Astrocyte (in vitro differentiated cells and primary cell): Measurements from ENCODE around the gene MRPL12. TPM values are rescaled to one million over a fixed set of nuclear protein-coding genes. Genes with fewer than 3 reads are reported as not detected.
"Not testable (repeated sequence)": the region's sequence is repeated elsewhere in the genome, so short reads cannot be mapped to it uniquely, and the experiment has no call there.

Source experiments
- DNase-seq: peaks from one replicate; pipeline ENCODE4 v3.0.0-alpha.2; 2010; ENCODE audit warnings: low read depth
- FAIRE-seq: peaks from 2 replicates; lab custom pipeline; 2011; peaks lifted over from hg19 to GRCh38; lab: Jason Lieb, UNC
- H2AFZ ChIP-seq: 2 replicates; pipeline ENCODE4 v1.6.0; 2012; ENCODE audit warnings: low read depth, low read length, inconsistent platforms
- H3K27ac ChIP-seq: 2 replicates; pipeline ENCODE4 v1.5.1; 2011; ENCODE audit warnings: low read depth, low read length, inconsistent platforms
- H3K27me3 ChIP-seq: 2 replicates; pipeline ENCODE4 v1.6.0; 2011; ENCODE audit warnings: low read length, inconsistent platforms; ENCODE audit not compliant: insufficient read depth
- H3K36me3 ChIP-seq: 2 replicates; pipeline ENCODE4 v1.5.1; 2011; ENCODE audit warnings: low read length, inconsistent platforms; ENCODE audit not compliant: insufficient read depth
- H3K4me1 ChIP-seq: 2 replicates; pipeline ENCODE4 v1.5.1; 2011; ENCODE audit warnings: low read length, inconsistent platforms; ENCODE audit not compliant: insufficient read depth
- H3K4me2 ChIP-seq: 2 replicates; pipeline ENCODE4 v1.6.0; 2012; ENCODE audit warnings: low read length, inconsistent platforms
- H3K4me3 ChIP-seq: 2 replicates; pipeline ENCODE4 v1.5.1; 2011; ENCODE audit warnings: low read depth, mild to moderate bottlenecking, low read length, inconsistent platforms; ENCODE audit not compliant: insufficient read depth
- H3K79me2 ChIP-seq: 2 replicates; pipeline ENCODE4 v1.6.0; 2012; ENCODE audit warnings: mild to moderate bottlenecking, low read length, inconsistent platforms; ENCODE audit not compliant: insufficient read depth
- H3K9ac ChIP-seq: 2 replicates; pipeline ENCODE4 v1.6.0; 2012; ENCODE audit warnings: mild to moderate bottlenecking, low read length, inconsistent platforms
- H3K9me3 ChIP-seq: 2 replicates; pipeline ENCODE4 v1.5.1; 2012; ENCODE audit warnings: low read depth, mild to moderate bottlenecking, low read length, inconsistent platforms; ENCODE audit not compliant: insufficient read depth
- H4K20me1 ChIP-seq: 2 replicates; pipeline ENCODE4 v1.6.0; 2012; ENCODE audit warnings: low read length, inconsistent platforms; ENCODE audit not compliant: insufficient read depth
- H3K27ac Mint-ChIP-seq: one replicate; pipeline ENCODE4 v1.8.0; 2021; ENCODE audit warnings: mild to moderate bottlenecking, mixed read lengths; ENCODE audit not compliant: unreplicated experiment
- H3K27me3 Mint-ChIP-seq: one replicate; pipeline ENCODE4 v1.8.0; 2021; ENCODE audit warnings: low read depth, mixed read lengths; ENCODE audit not compliant: unreplicated experiment
- H3K36me3 Mint-ChIP-seq: one replicate; pipeline ENCODE4 v1.8.0; 2021; ENCODE audit warnings: low read depth, mixed read lengths; ENCODE audit not compliant: unreplicated experiment
- H3K4me1 Mint-ChIP-seq: one replicate; pipeline ENCODE4 v1.8.0; 2021; ENCODE audit warnings: low read depth, mixed read lengths; ENCODE audit not compliant: unreplicated experiment
- H3K4me3 Mint-ChIP-seq: one replicate; pipeline ENCODE4 v1.8.0; 2021; ENCODE audit warnings: mild to moderate bottlenecking, moderate library complexity, mixed read lengths; ENCODE audit not compliant: unreplicated experiment
- H3K9me3 Mint-ChIP-seq: one replicate; pipeline ENCODE4 v1.8.0; 2021; ENCODE audit warnings: mild to moderate bottlenecking, mixed read lengths; ENCODE audit not compliant: unreplicated experiment
- EZH2 ChIP-seq: IDR thresholded peaks from 2 replicates; pipeline ENCODE4 v1.6.1; 2012; ENCODE audit warnings: mild to moderate bottlenecking, low read length, inconsistent platforms; ENCODE audit not compliant: insufficient read depth
- total RNA-seq: library from RNA; stranded (reverse); gene quantifications from 2 replicates; pipeline ENCODE4 v1.2.1, GENCODE V29; 2021
- TF ChIP-seq, protein P1 (sequence below): IDR thresholded peaks from 2 replicates; pipeline ENCODE4 v1.5.1; 2011; ENCODE audit warnings: low read depth, mild to moderate bottlenecking, inconsistent platforms, low read length, moderate library complexity; ENCODE audit not compliant: insufficient read depth

MRPL12 gene
- total RNA-seq, 1 donor from 2014 or later, result 69.9 TPM

DNA sequence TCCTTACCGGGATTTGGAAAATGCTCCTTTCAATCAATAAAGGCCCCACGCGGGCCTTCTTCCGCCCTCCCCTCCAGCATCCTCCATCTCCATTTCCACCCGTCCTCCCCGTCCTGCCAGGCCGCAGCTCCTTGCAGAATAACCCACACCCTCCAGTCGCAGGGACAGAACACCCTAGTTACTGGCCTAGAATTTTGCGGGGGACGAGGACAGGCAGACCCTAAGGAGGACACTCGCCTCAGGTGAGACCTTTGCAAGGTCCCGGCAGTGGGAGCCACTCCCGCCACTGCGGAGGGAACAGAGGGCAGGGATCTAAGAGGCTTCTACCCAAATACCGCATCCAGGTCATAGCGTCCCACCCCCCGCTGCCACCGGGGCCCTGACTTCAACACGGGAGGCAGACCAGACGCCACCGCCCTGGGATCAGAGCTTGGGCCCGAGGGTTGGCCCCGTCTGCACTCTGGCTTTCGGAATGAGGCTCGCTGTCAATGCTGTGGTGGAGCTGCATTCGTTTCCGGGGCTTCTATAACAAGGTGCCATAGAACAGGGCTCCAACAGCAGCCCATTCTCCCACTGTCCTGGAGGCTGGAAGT, 35.7 kb downstream of the MRPL12 start:
- no peak for TF ChIP-seq EZH2
- TF ChIP-seq, protein P1, sequence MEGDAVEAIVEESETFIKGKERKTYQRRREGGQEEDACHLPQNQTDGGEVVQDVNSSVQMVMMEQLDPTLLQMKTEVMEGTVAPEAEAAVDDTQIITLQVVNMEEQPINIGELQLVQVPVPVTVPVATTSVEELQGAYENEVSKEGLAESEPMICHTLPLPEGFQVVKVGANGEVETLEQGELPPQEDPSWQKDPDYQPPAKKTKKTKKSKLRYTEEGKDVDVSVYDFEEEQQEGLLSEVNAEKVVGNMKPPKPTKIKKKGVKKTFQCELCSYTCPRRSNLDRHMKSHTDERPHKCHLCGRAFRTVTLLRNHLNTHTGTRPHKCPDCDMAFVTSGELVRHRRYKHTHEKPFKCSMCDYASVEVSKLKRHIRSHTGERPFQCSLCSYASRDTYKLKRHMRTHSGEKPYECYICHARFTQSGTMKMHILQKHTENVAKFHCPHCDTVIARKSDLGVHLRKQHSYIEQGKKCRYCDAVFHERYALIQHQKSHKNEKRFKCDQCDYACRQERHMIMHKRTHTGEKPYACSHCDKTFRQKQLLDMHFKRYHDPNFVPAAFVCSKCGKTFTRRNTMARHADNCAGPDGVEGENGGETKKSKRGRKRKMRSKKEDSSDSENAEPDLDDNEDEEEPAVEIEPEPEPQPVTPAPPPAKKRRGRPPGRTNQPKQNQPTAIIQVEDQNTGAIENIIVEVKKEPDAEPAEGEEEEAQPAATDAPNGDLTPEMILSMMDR, result no peak
- DNase-seq (no peak), FAIRE-seq (no peak)
- H3K36me3 ChIP-seq, result no peaks in the 10 kb centered on the region
- no peak overlapping the region for H3K27ac ChIP-seq
- H3K4me3 ChIP-seq, result no peak overlapping the region
- H3K4me1 ChIP-seq, result no peaks in the 10 kb centered on the region
- no peaks in the 10 kb centered on the region for H3K27me3 ChIP-seq
- Mint-ChIP-seq H3K4me1 (peaks cover 3% of the 10 kb centered on the region), H3K4me3 (no peak overlapping the region), H3K9me3 (no peaks in the 10 kb centered on the region), H3K27ac (no peak overlapping the region), H3K27me3 (peaks cover 9% of the 10 kb centered on the region), H3K36me3 (no peaks in the 10 kb centered on the region)
- no peak overlapping the region for H2AFZ ChIP-seq
- H3K9me3 ChIP-seq, result no peaks in the 10 kb centered on the region
- no peaks in the 10 kb centered on the region for H4K20me1 ChIP-seq
- no peaks in the 10 kb centered on the region for H3K79me2 ChIP-seq
- H3K4me2 ChIP-seq, result no peak overlapping the region
- H3K9ac ChIP-seq, result no peak overlapping the region

DNA sequence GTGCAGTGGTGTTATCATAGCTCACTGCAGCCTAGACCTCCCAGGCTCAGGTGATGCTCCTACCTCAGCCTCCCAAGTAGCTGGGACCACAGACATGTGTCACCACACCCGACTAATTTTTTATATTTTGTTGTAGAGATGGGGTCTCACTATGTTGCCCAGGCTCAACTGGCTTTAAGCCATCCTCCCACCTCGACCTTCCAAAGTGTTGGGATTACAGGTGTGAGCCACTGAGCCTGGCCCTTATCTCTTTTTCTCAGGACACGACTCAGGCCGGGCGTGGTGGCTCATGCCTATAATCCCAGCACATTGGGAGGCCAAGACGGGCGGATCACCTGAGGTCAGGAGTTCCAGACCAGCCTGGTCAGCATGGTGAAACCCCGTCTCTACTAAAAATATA, 36.4 kb downstream of the MRPL12 start:
- H3K27me3 Mint-ChIP-seq, H3K9ac ChIP-seq, H3K4me1 ChIP-seq, H3K27ac ChIP-seq, DNase-seq, H3K36me3 Mint-ChIP-seq, H3K9me3 ChIP-seq, H3K36me3 ChIP-seq, H3K9me3 Mint-ChIP-seq, FAIRE-seq, H3K4me1 Mint-ChIP-seq, H3K27me3 ChIP-seq, H3K79me2 ChIP-seq, H3K4me2 ChIP-seq, H4K20me1 ChIP-seq, H3K4me3 Mint-ChIP-seq, H3K4me3 ChIP-seq, H3K27ac Mint-ChIP-seq, H2AFZ ChIP-seq: not testable (repeated sequence)

DNA sequence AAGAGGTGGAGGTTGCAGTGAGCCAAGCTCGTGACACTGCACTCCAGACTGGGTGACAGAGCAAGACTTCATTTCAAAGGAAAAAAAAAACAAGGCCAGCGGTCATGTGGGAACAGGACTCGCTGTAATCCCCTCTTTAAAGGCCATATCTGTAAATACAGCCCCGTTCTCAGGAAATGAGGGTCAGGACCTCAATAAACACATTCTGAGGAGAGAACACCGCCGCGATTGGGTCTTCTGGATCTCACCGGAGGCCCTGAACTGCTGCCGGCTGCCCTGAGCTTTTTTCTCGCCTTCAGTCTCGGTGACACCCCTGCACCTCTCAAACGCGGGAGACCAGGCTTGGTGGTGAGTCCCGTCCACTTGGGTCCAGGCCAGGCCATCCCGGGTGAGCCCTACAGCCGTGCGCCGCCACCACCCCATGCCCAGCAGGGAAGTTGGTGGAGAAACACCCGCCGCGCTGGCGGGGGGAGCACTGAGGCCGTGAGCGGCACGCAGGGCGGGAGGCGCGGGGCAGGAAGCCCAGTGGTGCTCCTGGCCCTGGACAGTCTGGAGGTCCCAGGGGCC, 37.3 kb downstream of the MRPL12 start:
- DNase-seq, result no peak

More for the DNA sequence above, 37.3 kb downstream of the MRPL12 start:
- no peak overlapping the region for H3K4me2 ChIP-seq
- no peaks in the 10 kb centered on the region for H4K20me1 ChIP-seq
- no peaks in the 10 kb centered on the region for H3K4me1 ChIP-seq
- Mint-ChIP-seq H3K36me3 (no peaks in the 10 kb centered on the region), H3K27me3 (peaks cover 9% of the 10 kb centered on the region), H3K9me3 (no peaks in the 10 kb centered on the region), H3K27ac (no peak overlapping the region), H3K4me1 (peaks cover 3% of the 10 kb centered on the region), H3K4me3 (no peak overlapping the region)
- H3K79me2 ChIP-seq, result no peaks in the 10 kb centered on the region
- H3K27me3 ChIP-seq, result no peaks in the 10 kb centered on the region
- TF ChIP-seq EZH2, result no peak
- TF ChIP-seq, protein P1, result no peak
- H3K9ac ChIP-seq, result no peak overlapping the region
- H3K27ac ChIP-seq, result no peak overlapping the region
- no peak for FAIRE-seq
- H3K4me3 ChIP-seq, result no peak overlapping the region
- no peak overlapping the region for H2AFZ ChIP-seq
- H3K36me3 ChIP-seq, result no peaks in the 10 kb centered on the region
- H3K9me3 ChIP-seq, result no peaks in the 10 kb centered on the region
